ENCODE data around the gene SPEF2.

GRCh38 chr5:35811108-35811741 lies 193.6 kb downstream of the SPEF2 start:
- TF ChIP-seq JUN (IDR thresholded peaks at IDR 0.05) = no peak
- TF ChIP-seq CTCF (IDR thresholded peaks at IDR 0.05) = no peak
- TF ChIP-seq MAX (IDR thresholded peaks at IDR 0.05) = no peak
- TF ChIP-seq EP300 (IDR thresholded peaks at IDR 0.05) = no peak
- no peak for TF ChIP-seq MAFK (IDR thresholded peaks at IDR 0.05; ENCODE audit: partially characterized antibody)
- TF ChIP-seq POLR2AphosphoS2 (conservative IDR thresholded peaks at IDR 0.05; ENCODE audit: low read length) = no peak
- TF ChIP-seq CEBPB (IDR thresholded peaks at IDR 0.05) = no peak
- no peak for TF ChIP-seq SREBF2 (IDR thresholded peaks at IDR 0.05)
- TF ChIP-seq CHD2 (IDR thresholded peaks at IDR 0.05; ENCODE audit: low read length, partially characterized antibody) = no peak
- TF ChIP-seq POLR2A (IDR thresholded peaks at IDR 0.05; ENCODE audit: low read length) = no peak
- TF ChIP-seq EHMT2 (IDR thresholded peaks at IDR 0.05; ENCODE audit: low read depth) = no peak
- TF ChIP-seq RFX5 (IDR thresholded peaks at IDR 0.05) = no peak

Data from A549 (cell line).